Panc1 (cell line): ENCODE data around the gene PMCH. TPM values are rescaled to one million over a fixed set of nuclear protein-coding genes. Genes with fewer than 3 reads are reported as not detected.

ENCODE experiments used
- ATAC-seq: fragments of 200-7000 bp; cut with Tn5 transposase; 2 replicates; pipeline ENCODE4 v1.9.1; 2020; ENCODE audit warnings: mild to moderate bottlenecking, moderate library complexity
- BruUV-seq: library from RNA; stranded (reverse); fragments of 400-500 nt; replicated peaks from 2 replicates; lab custom pipeline; 2021; lab: Mats Ljungman, UMichigan
- CTCF ChIA-PET: fragments of 300-600 bp; sonication (Branson Sonifier 250); formaldehyde crosslinking; loops from one replicate; lab custom pipeline; 2022; ENCODE audit warnings: antibody characterized with exemption; lab: Charles Lee
- POLR2A ChIA-PET: fragments of 300-600 bp; sonication (Branson Sonifier 250); formaldehyde crosslinking; loops from one replicate; lab custom pipeline; 2022; ENCODE audit warnings: antibody characterized with exemption; lab: Charles Lee
- DNase-seq: peaks from one replicate; pipeline ENCODE4 v3.0.0-alpha.2; 2010; ENCODE audit warnings: low read depth, low spot score
- H3K27ac ChIP-seq: 2 replicates; pipeline ENCODE4 v1.5.1; 2011; ENCODE audit warnings: mild to moderate bottlenecking, low read length, inconsistent platforms
- H3K27me3 ChIP-seq: fragments of 200-500 bp; sonication (Bioruptor generic); 2 replicates; pipeline ENCODE4 v1.6.0; 2014; ENCODE audit warnings: low read length, inconsistent platforms; ENCODE audit not compliant: control insufficient read depth, insufficient read depth
- H3K36me3 ChIP-seq: fragments of 200-500 bp; sonication (Bioruptor generic); 2 replicates; pipeline ENCODE4 v1.5.1; 2014; ENCODE audit warnings: inconsistent platforms, mild to moderate bottlenecking, low read length, moderate library complexity; ENCODE audit not compliant: control insufficient read depth, insufficient read depth
- H3K4me1 ChIP-seq: 2 replicates; pipeline ENCODE4 v1.5.1; 2011; ENCODE audit warnings: inconsistent platforms, mild to moderate bottlenecking, low read length, moderate library complexity; ENCODE audit not compliant: control insufficient read depth, insufficient read depth
- H3K4me3 ChIP-seq, 2 experiments: 2 replicates each; pipeline ENCODE4 v1.5.1; 2011 to 2012; ENCODE audit warnings: low read depth in 2 of 2, low read length in 2 of 2, mild to moderate bottlenecking in 2 of 2, inconsistent platforms in 1 of 2, moderate library complexity in 1 of 2
- H3K9me3 ChIP-seq: fragments of 200-500 bp; sonication (Bioruptor generic); 2 replicates; pipeline ENCODE4 v1.5.1; 2014; ENCODE audit warnings: low read depth, mild to moderate bottlenecking, inconsistent platforms, low read length, moderate library complexity; ENCODE audit not compliant: control insufficient read depth, insufficient read depth
- POLR2AphosphoS5 ChIP-seq: IDR thresholded peaks from 2 replicates; pipeline ENCODE4 v1.6.1; 2012; ENCODE audit warnings: mild to moderate bottlenecking, low read depth, low read length, moderate library complexity
- SIN3A ChIP-seq: IDR thresholded peaks from 2 replicates; pipeline ENCODE4 v1.6.1; 2012; ENCODE audit warnings: low read depth, mild to moderate bottlenecking, low read length, moderate library complexity, borderline replicate concordance; ENCODE audit not compliant: insufficient read depth
- TCF7L2 ChIP-seq: IDR thresholded peaks from 2 replicates; pipeline ENCODE4 v1.6.1; 2011; ENCODE audit warnings: mild to moderate bottlenecking, low read depth, low read length, inconsistent platforms
- in situ Hi-C: cut with HindIII; loops from 2 replicates; pipeline ENCODE4 v1.10.0; 2016; ENCODE audit warnings: low sequenced_read_pairs, low pct_unique_long_range_greater_than_20kb
- intact Hi-C: fragments of 100-400 bp; cut with micrococcal nuclease; formaldehyde crosslinking; loops from one replicate; pipeline ENCODE4 v1.10.0; 2022; ENCODE audit not compliant: unreplicated experiment
- total RNA-seq: library from RNA; stranded (reverse); gene quantifications from one replicate; pipeline ENCODE4 v1.2.1, GENCODE V29; 2021; ENCODE audit not compliant: unreplicated experiment
- TF ChIP-seq, protein P1 (sequence below), 2 experiments: IDR thresholded peaks; 2 replicates each; pipeline ENCODE4 v1.6.1; 2011 to 2012; ENCODE audit warnings: low read depth in 2 of 2, control low read depth in 1 of 2, low read length in 1 of 2, mild to moderate bottlenecking in 1 of 2, moderate library complexity in 1 of 2; ENCODE audit not compliant: insufficient read depth in 1 of 2
- TF ChIP-seq, protein P2 (sequence below): fragments of 450-650 bp; IDR thresholded peaks from 2 replicates; pipeline ENCODE4 v1.5.1; 2017; ENCODE audit warnings: mild to moderate bottlenecking

PMCH gene
- total RNA-seq, 1 experiment from 2014 or later, result not detected

DNA sequence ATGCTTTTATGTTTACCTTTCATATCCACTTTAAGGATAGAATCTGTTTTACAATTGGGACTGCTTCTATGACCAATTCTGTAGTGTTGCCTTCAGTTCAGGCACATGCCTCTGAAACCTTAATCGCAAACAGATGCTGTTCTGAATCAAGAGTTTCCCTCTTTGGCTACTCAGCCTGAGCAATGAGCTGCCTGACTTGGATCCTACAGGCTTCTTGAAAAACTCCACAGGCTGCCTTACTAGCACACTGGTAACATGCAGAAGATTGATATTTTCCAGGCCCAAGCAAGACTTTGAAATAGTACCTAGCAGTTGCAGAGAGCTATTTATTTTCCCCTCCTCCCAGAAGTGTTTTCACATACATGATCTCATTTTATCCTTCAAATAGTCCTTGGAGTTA is 34.8 kb upstream of the PMCH start:
- BruUV-seq, result no TSS peak
- no peak overlapping the region for H3K27ac ChIP-seq
- in situ Hi-C loops, result no loop called here
- H3K4me1 ChIP-seq, result no peaks in the 10 kb centered on the region
- no peaks in the 10 kb centered on the region; the same call in 1 of the 2 replicates for H3K27me3 ChIP-seq
- TF ChIP-seq POLR2AphosphoS5 (no peak), TCF7L2 (no peak), SIN3A (no peak)
- TF ChIP-seq, protein P1, sequence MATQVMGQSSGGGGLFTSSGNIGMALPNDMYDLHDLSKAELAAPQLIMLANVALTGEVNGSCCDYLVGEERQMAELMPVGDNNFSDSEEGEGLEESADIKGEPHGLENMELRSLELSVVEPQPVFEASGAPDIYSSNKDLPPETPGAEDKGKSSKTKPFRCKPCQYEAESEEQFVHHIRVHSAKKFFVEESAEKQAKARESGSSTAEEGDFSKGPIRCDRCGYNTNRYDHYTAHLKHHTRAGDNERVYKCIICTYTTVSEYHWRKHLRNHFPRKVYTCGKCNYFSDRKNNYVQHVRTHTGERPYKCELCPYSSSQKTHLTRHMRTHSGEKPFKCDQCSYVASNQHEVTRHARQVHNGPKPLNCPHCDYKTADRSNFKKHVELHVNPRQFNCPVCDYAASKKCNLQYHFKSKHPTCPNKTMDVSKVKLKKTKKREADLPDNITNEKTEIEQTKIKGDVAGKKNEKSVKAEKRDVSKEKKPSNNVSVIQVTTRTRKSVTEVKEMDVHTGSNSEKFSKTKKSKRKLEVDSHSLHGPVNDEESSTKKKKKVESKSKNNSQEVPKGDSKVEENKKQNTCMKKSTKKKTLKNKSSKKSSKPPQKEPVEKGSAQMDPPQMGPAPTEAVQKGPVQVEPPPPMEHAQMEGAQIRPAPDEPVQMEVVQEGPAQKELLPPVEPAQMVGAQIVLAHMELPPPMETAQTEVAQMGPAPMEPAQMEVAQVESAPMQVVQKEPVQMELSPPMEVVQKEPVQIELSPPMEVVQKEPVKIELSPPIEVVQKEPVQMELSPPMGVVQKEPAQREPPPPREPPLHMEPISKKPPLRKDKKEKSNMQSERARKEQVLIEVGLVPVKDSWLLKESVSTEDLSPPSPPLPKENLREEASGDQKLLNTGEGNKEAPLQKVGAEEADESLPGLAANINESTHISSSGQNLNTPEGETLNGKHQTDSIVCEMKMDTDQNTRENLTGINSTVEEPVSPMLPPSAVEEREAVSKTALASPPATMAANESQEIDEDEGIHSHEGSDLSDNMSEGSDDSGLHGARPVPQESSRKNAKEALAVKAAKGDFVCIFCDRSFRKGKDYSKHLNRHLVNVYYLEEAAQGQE (IDR thresholded peaks at IDR 0.05; ENCODE audit: insufficient read depth in 1 of 2, low read depth in 2 of 2, low read length in 1 of 2), result no peak
- TF ChIP-seq, protein P2, sequence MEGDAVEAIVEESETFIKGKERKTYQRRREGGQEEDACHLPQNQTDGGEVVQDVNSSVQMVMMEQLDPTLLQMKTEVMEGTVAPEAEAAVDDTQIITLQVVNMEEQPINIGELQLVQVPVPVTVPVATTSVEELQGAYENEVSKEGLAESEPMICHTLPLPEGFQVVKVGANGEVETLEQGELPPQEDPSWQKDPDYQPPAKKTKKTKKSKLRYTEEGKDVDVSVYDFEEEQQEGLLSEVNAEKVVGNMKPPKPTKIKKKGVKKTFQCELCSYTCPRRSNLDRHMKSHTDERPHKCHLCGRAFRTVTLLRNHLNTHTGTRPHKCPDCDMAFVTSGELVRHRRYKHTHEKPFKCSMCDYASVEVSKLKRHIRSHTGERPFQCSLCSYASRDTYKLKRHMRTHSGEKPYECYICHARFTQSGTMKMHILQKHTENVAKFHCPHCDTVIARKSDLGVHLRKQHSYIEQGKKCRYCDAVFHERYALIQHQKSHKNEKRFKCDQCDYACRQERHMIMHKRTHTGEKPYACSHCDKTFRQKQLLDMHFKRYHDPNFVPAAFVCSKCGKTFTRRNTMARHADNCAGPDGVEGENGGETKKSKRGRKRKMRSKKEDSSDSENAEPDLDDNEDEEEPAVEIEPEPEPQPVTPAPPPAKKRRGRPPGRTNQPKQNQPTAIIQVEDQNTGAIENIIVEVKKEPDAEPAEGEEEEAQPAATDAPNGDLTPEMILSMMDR, result no peak
- CTCF ChIA-PET, result interaction anchor here (0.6 kb wide), 1 partner anchor 1632 kb away, joined by 3 read pairs; no protein-coding TSS in a partner anchor
- intact Hi-C loops, result no loop called here
- no peak for ATAC-seq
- no peaks in the 10 kb centered on the region for H3K9me3 ChIP-seq
- no peak for DNase-seq
- no peaks in the 10 kb centered on the region for H3K36me3 ChIP-seq
- POLR2A ChIA-PET, result no interaction called here
- no peak overlapping the region for H3K4me3 ChIP-seq

DNA sequence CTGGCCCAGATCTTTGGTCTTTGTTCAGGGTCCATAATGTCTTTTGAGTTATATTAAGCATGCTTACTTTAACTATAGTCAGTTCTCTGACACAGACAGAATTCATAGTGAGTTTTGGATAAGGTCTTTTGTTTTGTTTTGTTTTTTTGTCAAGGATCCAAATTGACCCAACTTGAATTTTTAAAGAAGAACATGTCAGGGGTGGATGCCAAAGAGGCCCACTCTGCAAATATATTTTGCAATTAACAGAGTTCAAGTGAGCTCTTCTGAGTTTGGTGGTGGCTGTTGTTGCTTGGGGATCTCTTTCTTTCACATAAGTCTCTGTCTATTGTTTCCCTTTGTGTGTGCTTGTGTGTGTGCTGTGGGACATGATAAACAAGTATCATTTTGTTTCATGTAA is 34.4 kb upstream of the PMCH start:
- ATAC-seq, result no peak
- Histone ChIP-seq H3K36me3 (no peaks in the 10 kb centered on the region), H3K9me3 (no peaks in the 10 kb centered on the region), H3K27me3 (no peaks in the 10 kb centered on the region; the same call in 1 of the 2 replicates), H3K4me3 (no peak overlapping the region), H3K27ac (no peak overlapping the region), H3K4me1 (no peaks in the 10 kb centered on the region)
- BruUV-seq, result no TSS peak
- CTCF ChIA-PET, result no interaction called here
- TF ChIP-seq, protein P1 (IDR thresholded peaks at IDR 0.05; ENCODE audit: insufficient read depth in 1 of 2, low read depth in 2 of 2, low read length in 1 of 2), result no peak
- TF ChIP-seq TCF7L2 (no peak), POLR2AphosphoS5 (no peak)
- TF ChIP-seq, protein P2, result no peak
- POLR2A ChIA-PET, result no interaction called here
- intact Hi-C loops (no loop called here), in situ Hi-C loops (no loop called here)
- DNase-seq, result no peak
